Testis (tissue), 2 donors: Measurements from ENCODE around the gene OR8A1.

Source experiments
- CTCF ChIP-seq, 3 experiments: fragments of 450-650 bp in 2 of 3; fragments of 200-600 bp in 1 of 3; sonication (generic) in 1 of 3; IDR thresholded peaks; one replicate each; pipeline ENCODE4 v1.5.1; 2016 to 2019; ENCODE audit warnings: antibody characterized with exemption in 3 of 3, mild to moderate bottlenecking in 2 of 3, moderate library complexity in 1 of 3
- POLR2A ChIP-seq: fragments of 450-650 bp; IDR thresholded peaks from one replicate; pipeline ENCODE4 v1.6.1; 2017; ENCODE audit warnings: antibody characterized with exemption, mild to moderate bottlenecking, moderate library complexity

GRCh38 chr11:124551987-124552386 is 17.8 kb upstream of the OR8A1 start:
- TF ChIP-seq CTCF (IDR thresholded peaks at IDR 0.05) (no peak), POLR2A (no peak)
